ENCODE measurements around the gene SLC39A9. TPM values are rescaled to one million over a fixed set of nuclear protein-coding genes. Genes with fewer than 3 reads are reported as not detected.
A peak's percentile ranks its signal among the peaks of the same experiment; 100 is the strongest.

SLC39A9 gene
- total RNA-seq, 2 donors from 2014 or later = 36.3 to 38.2 TPM

DNA sequence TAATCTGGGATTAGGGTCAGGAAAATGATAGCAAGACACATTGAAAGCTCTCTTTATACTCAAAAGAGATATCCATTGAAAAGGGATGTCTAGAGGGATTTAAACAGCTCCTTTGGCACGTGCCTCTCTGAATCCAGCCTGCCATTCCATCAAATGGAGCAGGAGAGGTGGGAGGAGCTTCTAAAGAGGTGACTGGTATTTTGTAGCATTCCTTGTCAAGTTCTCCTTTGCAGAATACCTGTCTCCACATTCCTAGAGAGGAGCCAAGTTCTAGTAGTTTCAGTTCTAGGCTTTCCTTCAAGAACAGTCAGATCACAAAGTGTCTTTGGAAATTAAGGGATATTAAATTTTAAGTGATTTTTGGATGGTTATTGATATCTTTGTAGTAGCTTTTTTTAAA is 60.6 kb downstream of the SLC39A9 start:
- DNase-seq (no peak), ATAC-seq (no peak)
- 57 to 59% methylated on average over 1 of the region's 1 CpG for WGBS, 2 donors
- TF ChIP-seq, protein P1, sequence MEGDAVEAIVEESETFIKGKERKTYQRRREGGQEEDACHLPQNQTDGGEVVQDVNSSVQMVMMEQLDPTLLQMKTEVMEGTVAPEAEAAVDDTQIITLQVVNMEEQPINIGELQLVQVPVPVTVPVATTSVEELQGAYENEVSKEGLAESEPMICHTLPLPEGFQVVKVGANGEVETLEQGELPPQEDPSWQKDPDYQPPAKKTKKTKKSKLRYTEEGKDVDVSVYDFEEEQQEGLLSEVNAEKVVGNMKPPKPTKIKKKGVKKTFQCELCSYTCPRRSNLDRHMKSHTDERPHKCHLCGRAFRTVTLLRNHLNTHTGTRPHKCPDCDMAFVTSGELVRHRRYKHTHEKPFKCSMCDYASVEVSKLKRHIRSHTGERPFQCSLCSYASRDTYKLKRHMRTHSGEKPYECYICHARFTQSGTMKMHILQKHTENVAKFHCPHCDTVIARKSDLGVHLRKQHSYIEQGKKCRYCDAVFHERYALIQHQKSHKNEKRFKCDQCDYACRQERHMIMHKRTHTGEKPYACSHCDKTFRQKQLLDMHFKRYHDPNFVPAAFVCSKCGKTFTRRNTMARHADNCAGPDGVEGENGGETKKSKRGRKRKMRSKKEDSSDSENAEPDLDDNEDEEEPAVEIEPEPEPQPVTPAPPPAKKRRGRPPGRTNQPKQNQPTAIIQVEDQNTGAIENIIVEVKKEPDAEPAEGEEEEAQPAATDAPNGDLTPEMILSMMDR (IDR thresholded peaks at IDR 0.05) = no peak
- TF ChIP-seq POLR2A (IDR thresholded peaks at IDR 0.05) = no peak
- Histone ChIP-seq H3K27ac (no peak overlapping the region), H3K36me3 (replicated peaks in 1 of 2; ENCODE audit: insufficient read depth in 1 of 2, low read depth in 2 of 2) (peaks cover 0 to 11% of the 10 kb centered on the region in 2 donors), H3K4me1 (no peaks in the 10 kb centered on the region), H3K9me3 (no peaks in the 10 kb centered on the region), H3K4me3 (no peak overlapping the region), H3K27me3 (no peaks in the 10 kb centered on the region)
- intact Hi-C loops (cut with DNase I) = no loop called here

DNA sequence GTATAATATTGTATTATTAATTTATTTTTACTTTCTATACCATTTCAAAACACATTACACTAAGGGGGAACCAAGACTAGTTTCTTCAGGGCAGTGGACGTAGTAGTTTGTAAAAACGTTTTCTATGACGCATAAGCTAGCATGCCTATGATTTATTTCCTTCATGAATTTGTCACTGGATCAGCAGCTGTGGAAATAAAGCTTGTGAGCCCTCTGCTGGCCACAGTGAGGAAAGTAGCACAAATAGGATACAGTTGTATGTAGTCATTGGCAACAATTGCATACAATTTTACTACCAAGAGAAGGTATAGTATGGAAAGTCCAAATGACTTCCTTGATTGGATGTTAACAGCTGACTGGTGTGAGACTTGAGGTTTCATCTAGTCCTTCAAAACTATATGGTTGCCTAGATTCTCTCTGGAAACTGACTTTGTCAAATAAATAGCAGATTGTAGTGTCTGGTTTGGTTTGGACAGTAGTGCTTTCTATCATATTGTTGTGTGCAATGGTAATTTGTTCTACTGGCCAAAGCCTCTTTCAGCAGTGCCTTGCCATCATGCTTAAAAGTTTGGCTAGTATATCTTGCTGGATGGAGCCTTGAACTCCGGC is 61.7 kb downstream of the SLC39A9 start:
- Histone ChIP-seq H3K36me3 (replicated peaks in 1 of 2; ENCODE audit: insufficient read depth in 1 of 2, low read depth in 2 of 2) (peaks cover 0 to 9% of the 10 kb centered on the region in 2 donors), H3K27ac (no peak overlapping the region), H3K4me1 (no peaks in the 10 kb centered on the region), H3K4me3 (no peak overlapping the region), H3K27me3 (no peaks in the 10 kb centered on the region), H3K9me3 (no peaks in the 10 kb centered on the region)
- TF ChIP-seq POLR2A (IDR thresholded peaks at IDR 0.05) = no peak
- TF ChIP-seq, protein P1 (IDR thresholded peaks at IDR 0.05) = peak; percentile 16 to 89 (median 82)
- intact Hi-C loops (cut with DNase I) = no loop called here
- WGBS, 2 donors = 26 to 27% methylated on average over 4 of the region's 4 CpGs
- ATAC-seq = peak; percentile 91
- peak; percentile 71 to 82 (median 78) for DNase-seq

DNA sequence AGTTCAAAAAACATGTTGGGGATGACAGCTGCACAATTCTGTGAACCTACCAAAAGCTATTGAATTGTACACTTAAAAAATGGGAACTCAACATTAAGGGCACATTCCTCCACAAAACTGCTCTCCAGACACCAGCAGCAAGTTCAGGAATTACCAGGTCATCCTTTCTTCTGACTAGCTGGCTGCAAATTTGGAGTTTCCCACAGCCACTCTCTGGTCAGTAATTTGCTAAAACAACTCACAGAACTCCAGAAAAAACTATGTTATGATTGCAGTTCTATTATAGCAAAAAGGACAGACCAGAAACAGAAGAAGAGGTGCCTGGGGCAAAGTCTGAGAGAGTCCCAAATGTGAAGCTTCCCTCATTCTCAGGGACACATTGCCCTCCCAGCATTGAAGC is 65.9 kb downstream of the SLC39A9 start:
- Histone ChIP-seq H3K27me3 (no peaks in the 10 kb centered on the region), H3K36me3 (replicated peaks in 1 of 2; ENCODE audit: insufficient read depth in 1 of 2, low read depth in 2 of 2) (no peaks in the 10 kb centered on the region), H3K4me3 (no peak overlapping the region), H3K27ac (no peak overlapping the region), H3K4me1 (no peaks in the 10 kb centered on the region), H3K9me3 (no peaks in the 10 kb centered on the region)
- no peak for ATAC-seq
- intact Hi-C loops (cut with DNase I) = no loop called here
- TF ChIP-seq POLR2A (IDR thresholded peaks at IDR 0.05) = no peak
- TF ChIP-seq, protein P1 (IDR thresholded peaks at IDR 0.05) = no peak
- no peak for DNase-seq

DNA sequence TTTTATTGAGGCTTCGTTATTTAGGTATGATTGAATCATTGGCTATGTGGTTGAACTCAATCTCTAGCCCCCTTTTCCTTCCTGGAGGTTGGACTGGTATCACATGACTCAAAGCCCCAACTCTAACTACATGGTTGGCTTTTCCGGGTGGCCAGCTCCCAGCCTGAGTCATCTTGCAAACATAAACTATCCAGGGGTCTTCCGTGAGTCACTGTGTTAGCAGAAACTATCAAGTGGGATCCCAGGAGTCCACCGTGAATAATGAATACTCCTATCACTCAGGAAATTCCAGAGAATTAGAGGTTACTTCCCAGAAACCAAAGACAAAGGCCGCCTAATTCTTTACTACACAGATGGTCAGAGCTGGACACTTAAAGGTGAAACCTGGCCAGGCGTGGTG is 66.3 kb downstream of the SLC39A9 start:
- intact Hi-C loops (cut with DNase I) = loop anchor here (5.0 kb wide), 1 partner anchor 213 kb away; no protein-coding TSS in a partner anchor
- TF ChIP-seq POLR2A (IDR thresholded peaks at IDR 0.05) = no peak
- TF ChIP-seq, protein P1 (IDR thresholded peaks at IDR 0.05) = no peak
- Histone ChIP-seq H3K9me3 (no peaks in the 10 kb centered on the region), H3K27me3 (no peaks in the 10 kb centered on the region), H3K36me3 (replicated peaks in 1 of 2; ENCODE audit: insufficient read depth in 1 of 2, low read depth in 2 of 2) (no peaks in the 10 kb centered on the region), H3K4me3 (no peak overlapping the region), H3K4me1 (no peaks in the 10 kb centered on the region), H3K27ac (no peak overlapping the region)
- DNase-seq (no peak), ATAC-seq (no peak)
- 91 to 93% methylated on average over 6 of the region's 6 CpGs for WGBS, 2 donors

DNA sequence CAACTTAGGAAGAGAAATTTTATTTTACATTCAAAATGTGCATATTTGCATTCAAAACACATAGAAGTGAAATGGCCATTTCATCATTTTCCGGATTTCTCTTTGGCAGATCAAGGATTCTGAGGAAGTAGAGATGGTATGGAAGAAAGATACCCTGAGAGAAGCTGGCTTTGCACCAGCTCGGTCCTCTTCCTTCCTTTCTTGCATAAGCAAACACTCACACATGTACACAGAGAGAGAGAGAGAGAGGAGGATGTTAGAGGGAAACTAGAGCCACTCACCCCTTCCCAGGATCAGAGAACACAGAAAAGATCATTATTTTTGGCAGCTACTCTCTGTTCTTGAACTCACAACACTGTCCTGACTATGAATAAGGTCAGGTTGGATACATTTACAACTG is 70.5 kb downstream of the SLC39A9 start:
- H3K36me3 ChIP-seq (replicated peaks in 1 of 2; ENCODE audit: insufficient read depth in 1 of 2, low read depth in 2 of 2) = no peaks in the 10 kb centered on the region
- intact Hi-C loops (cut with DNase I) = loop anchor here (5.0 kb wide), 1 partner anchor 217 kb away; no protein-coding TSS in a partner anchor
- no peaks in the 10 kb centered on the region for H3K27me3 ChIP-seq
- H3K4me3 ChIP-seq = no peak overlapping the region
- TF ChIP-seq, protein P1 (IDR thresholded peaks at IDR 0.05) = no peak
- TF ChIP-seq POLR2A (IDR thresholded peaks at IDR 0.05) = no peak
- H3K4me1 ChIP-seq = no peaks in the 10 kb centered on the region
- 64 to 70% methylated on average over 2 of the region's 2 CpGs for WGBS, 2 donors
- DNase-seq (no peak), ATAC-seq (no peak)
- no peaks in the 10 kb centered on the region for H3K9me3 ChIP-seq
- H3K27ac ChIP-seq = no peak overlapping the region
